GM10847 (cell line): ENCODE measurements around the gene SUN5.
A peak's percentile ranks its signal among the peaks of the same experiment; 100 is the strongest.

Experiments
- POLR2A ChIP-seq: IDR thresholded peaks from 2 replicates; pipeline ENCODE4 v1.6.1; 2011; ENCODE audit not compliant: insufficient read length; ENCODE audit errors: extremely low read depth

The SUN5 gene

DNA sequence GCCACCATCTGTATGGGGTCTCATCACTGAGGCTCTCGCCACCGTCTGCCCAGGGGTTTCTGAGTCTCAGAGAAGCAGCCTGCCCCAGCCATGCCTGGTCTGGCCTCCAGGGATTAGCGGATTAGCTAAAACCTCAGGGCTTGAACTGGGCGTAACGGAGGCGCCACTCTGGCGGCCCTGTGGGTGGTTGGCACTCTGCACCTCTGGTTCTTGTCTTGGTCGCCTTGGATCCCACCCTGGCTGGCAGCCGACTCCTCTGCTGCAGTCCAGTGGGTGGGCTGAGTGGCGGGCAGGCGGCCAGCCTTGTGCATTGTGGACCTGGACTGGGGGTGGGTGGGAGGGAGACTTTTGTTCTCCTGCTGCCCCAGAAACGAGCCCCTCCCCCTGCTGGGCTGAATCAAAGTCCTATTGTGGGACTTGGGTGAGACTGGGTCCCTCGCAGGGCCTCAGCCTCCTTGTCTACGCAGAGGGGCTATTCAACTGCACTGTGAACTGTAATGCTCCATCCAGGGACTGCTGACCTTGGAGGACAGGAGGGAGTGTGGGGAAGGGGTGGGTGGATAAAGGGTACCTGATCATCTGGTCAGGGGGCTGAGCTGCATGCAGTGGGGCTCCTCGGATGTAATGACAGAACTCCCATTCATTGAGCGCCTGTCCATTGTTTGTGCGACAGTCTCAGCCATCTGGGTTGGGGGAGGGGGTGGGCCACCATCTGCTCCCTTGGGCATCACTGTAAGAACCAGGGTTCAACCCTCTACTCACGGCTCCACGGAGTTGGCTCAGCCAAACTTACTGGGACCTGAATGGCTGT, 23.9 kb downstream of the SUN5 start:
- TF ChIP-seq POLR2A: no peak

DNA sequence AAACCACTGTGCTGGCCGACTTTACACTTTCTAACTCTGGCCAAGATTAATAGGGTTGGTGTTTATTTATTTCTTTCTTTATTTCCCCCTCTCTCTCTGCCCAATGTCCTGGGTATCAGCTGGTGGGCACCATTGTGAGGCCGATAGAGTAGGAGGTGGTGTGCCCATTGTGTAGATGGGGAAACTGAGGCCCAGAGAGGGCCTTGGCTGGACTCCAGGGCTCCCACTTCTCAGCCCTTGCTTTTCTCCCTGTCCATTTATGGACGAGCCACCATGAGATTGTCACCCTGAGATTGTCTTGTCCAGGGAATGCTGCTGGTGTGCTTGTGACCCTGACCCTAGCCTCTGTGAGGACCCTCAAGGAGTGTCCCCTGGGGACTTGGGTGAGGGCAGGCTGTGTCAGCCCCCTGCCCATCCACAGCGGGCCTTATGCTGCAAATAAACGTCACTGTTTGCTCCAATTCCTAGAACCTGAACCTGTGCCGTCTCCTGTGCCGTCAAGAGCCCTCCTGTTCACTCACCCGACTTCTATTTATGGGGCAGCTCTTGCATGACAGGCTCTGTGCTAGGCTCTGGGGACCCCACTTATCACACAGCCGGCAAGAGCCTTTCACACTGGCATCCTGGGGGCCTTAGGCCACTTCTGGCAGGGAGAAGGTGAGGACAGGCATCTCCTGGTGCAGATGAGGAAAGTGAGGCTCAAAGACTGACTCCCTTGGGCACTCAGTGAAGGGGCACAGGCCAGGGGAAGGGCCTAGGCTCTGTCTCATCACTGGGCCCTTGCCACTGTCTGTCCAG, 24.8 kb downstream of the SUN5 start:
- TF ChIP-seq POLR2A: no peak

DNA sequence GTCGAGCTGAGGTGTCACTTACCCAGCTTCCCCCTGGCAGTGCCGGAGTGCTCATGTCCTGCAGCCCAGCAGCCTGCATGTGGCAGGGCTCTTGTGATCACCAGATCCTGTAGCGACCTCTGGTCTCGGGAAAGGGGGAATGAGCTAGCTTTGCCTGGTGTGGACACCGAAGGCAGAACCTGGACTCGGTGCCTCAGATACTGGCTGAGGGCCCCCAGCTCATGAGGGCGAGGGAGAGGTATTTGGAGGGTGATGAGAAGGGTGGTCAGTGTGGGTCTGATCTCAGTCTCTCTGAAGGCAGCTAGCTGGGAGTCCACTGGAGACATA, 26.3 kb downstream of the SUN5 start:
- no peak for TF ChIP-seq POLR2A

DNA sequence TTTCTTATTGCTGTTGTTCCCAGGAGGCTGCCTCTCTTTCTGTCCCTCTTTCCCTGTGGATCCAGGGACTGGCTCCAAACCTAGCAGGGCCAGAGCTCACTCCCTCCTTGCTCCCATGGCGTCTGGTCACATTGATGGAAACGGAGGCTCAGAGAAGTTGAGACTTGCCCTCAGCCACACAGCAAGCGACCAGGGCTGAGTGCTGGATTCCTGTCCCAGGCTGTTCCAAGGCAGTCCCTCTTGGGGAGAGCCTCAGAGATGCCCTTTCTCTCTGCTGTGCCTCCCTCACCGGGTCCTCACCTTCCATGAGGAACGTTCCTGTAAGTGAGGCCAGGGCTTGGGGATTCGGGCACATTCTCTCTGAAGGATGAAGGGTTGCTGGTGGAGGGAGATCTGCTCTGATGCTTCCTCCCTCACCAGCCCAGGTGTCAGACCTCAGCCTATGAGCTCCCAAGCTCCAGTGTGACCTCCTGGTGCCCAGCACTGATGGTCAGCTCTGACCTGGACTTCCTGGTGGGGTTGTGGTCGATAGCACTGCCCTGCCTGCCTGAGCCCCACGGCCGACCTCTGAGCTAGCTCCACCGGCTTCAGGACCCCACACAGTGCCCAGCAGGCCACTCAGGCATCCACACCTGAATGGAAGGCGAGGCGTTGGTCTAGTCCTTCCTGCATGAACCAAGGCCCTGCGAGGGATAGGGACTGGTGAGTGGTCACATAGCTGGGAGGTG, 26.8 kb downstream of the SUN5 start:
- TF ChIP-seq POLR2A: no peak

DNA sequence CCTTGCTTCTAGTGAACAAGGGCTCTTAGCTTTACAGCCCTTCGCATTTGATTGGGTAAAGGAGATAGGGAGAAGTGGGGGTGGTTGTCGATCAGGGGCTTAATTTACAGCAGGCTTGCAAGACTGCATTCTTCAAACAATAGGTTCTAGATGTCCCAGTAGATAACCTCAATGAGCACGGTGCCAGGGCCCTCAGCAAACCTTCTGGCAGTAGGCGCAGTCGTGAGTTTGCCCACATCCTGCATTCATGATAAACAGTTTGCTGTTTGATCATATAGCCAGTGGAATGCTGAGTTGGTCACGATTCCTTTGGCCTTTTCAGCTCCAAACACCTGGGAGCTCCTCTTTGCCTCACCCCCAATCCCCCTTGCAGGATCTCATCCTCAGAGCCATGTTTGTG, 27.5 kb downstream of the SUN5 start:
- no peak for TF ChIP-seq POLR2A

DNA sequence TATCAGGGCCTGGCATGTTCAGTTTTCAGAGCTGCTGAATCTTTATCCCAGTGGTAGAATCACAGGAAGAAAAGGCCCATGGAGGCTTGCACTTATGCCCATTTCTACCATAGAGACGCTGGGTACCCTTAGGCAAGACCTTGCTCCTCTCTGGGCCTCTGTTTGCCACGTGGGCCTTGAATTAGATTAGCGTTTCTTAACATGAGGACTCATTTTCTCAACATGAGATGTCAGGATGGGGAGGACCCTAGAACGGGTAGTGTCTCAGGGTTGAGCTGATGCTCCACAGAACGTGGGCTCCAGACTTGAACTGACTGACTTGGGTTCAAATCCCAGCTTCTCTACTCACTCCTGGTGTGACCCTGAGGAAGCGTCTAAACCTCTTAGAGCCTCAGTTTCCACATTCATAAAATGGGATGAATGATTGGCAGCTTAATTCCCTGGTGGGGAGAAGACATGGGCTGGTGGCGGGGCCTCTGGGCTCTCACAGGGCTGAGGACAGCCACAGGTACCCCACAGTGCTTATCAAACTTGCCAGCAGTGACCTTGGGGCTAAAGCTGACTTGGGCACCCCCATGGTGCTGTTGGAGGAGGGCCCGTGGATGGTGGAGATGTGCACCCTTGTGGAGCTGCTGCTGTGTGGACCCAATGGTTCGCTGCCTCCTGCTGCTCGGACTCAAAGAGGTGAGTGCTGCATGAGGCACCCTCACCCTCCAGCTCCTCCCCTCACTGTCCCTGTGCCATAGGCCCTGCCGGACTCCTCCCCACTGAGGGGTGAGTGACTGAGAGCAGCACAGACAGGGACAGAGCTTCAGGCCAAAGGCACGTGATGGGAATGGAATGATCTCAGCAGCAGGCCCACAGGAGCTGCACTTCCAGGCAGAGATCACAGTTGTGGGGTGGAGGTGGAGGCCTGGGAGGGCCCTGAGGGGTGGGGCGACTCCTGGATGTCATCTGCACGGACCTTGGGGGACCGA, 28.2 kb downstream of the SUN5 start:
- no peak for TF ChIP-seq POLR2A

DNA sequence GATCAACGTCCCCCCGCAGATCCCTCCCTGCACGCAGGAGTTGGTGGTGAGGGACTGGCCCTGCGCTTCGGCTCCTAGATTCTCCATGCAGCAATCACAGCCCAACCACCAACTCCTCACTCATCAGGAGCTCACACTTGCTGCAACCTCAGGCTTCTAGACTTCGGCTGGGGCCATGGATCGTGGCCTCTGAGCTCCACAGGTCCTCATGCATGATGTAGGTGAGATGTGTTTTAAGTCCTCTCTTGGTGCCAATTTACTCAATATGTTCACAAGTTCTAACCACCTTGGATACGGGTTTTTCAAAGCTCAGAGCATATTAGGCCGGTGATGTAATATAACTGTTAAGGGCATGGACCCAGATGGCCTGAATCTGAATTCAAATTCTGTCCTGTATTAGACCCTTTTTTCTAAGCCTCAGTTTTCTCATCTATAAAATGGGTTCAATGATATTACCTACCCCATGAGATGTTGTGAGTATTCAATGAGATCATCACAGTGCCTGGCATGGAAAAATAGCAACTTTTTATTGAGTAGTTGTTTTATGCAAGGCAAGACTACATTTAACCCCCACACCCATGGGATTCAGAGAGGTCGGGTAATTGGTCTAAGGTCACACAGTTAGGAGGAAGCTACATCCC, 31.0 kb downstream of the SUN5 start:
- TF ChIP-seq POLR2A: no peak

DNA sequence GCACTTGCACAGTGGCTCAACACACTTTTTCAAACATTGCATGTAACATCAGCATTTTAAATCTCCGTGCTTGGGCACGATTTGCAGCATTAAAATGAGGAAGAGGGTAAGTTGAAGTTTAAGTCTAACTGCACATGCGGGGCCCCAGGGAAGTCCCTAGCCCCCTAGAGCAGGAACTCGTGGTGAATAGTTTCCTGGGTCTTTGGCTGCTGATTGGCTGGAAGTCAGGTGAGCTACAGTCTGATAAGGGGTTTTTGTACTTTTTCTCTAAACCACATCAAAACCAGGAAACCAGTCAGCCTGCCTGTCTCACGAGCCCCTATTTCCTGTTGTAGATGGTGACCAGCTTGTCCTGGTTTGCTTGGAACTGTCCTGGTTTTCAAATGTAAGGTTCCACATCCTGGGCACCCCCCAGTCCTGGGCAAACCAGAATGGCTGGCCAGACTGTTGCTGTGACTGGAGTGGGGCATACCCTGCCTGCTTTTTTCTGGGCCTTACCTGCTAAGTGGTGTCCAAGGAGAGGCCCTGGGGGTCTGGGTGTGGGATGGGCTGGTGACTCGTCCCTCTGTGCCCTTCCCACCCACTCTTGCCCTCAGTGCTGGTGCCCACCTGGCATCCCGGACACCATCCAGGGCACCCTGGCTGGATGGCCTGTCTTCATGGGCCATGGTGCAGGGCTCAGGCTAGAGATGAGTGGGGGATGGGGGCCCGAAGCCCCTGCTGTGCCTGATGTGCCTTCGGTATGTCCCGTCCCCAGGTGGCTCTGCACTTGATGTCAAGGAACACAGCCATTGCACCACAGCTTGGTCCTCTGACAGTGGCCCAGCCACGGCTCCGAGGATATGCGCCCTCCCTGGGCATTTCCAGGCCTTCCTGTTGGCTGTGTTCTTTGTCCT, 31.8 kb downstream of the SUN5 start:
- peak; percentile 10 for TF ChIP-seq POLR2A

DNA sequence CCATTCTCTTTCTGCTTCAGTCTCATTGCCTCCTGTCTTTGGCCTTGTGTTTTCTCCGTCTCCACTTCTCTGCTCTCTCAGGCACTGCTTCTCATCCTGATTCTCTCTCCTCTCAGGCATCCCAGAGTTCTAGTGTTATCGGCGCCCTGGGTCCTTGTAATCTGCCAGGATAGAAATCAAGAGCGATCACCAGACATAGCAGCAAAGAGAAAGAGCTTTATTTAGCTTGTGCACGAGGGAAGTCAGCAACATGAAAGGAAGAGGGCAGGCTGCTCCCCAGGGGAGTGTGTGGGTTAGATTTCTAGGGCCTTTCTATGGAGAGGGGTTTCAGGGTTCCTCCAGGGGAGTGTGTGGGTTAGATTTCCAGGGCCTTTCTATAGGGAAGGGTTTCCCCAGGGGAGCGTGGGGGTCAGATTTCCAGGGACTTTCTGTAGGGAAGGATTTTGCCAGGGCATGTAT, 32.5 kb downstream of the SUN5 start:
- peak; percentile 6 for TF ChIP-seq POLR2A

DNA sequence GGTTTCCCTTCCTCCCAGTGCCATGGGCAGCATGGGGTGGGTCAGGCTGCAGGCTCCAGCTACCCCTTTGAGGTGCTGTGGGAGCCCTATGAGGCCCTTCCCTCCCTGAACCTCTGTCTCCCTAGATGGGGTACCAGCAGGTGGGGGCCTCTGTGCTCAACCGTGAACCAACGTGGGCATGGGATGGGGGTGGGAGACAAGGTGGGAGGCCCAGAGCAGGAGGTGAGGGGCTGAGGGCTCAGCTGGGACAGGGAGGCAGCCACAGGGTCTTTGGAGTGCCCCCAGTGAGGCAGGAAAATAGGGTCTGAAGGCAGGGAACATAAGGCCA, 33.3 kb downstream of the SUN5 start:
- no peak for TF ChIP-seq POLR2A

DNA sequence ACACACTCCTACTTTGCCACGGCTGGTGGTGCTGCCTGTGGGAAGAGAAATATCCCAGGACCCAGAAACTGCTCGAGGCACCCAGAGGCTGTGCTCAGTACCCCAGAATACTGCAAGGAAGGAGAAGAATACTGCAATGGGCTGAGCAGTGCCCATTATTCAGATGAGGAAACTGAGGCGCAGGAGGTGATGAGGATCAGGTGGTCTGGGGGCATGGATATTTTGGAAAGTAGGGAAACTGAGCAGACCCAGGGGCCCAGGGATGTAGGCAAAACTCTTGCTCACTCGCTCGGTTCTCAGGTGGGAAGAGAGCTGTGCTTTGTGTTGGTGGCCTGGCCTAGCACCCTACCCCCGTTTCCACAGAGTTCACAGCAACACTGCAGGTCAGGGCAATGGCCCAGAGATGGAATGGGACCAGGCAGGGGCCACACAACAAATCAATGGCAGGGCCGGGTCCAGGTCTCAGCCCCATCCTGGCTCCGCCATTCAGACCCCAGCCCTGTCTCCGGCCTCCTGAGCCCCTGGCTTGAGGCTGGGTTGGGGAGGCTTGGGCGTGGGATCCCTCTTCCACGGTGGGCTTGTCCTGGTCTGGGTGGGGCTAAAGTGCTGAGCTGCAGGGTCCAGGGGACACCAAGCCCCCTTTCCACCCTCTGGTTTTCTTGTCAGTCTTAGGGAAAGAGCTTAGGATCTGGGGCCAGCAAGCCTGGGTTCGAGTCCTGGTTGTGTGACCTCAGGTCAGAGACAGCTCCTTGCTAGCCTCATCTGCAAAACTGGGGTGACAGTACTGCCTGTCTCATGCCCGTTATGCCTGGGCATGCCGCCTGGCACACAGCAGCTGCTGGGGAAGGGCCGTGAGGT, 33.9 kb downstream of the SUN5 start:
- no peak for TF ChIP-seq POLR2A

DNA sequence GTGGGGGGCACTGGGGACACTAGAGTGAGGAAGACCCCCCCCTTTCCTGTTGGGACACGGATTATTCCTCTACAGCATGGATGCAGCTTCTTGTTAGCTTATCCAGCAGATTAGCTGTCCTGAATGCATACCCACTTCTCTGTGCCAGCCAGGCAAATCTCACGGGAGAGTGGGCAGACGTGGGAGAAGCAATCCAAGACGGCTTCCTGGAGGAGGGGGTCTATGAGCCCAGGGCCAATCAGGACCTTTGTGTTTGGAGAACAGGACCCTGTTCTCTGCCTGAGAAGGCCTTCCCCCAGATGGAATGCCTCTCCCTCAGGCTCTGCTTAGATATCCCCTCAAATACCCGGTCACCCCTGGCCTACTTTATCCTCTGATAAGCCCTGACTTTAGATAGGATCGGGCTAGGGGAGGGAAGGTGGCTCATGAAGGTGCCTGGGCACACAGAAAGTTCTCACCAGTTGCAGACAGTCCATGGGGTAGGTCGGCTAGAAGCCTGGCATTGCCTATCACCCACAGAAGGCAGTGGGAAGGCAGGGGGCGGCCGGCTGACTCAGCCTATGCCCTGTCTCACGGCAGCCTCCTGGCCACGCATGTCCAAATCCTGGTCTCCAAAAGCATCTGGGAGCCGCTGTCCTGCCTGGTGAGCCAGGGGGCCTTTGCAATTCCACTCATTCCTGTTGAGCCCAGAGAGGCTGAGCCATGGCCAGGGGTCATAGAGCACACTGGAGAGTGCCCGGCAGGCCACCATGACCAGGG, 34.7 kb downstream of the SUN5 start:
- no peak for TF ChIP-seq POLR2A
